Common myeloid progenitor, CD34-positive (primary cell): ENCODE measurements around the gene MBTPS1.

Source experiments
- CTCF ChIA-PET: fragments of 350-600 bp; sonication (Branson Sonifier 250); formaldehyde crosslinking; loops from one replicate; lab custom pipeline; 2021; ENCODE audit warnings: antibody characterized with exemption; lab: Charles Lee
- POLR2A ChIA-PET: fragments of 350-600 bp; sonication (Branson Sonifier 250); formaldehyde crosslinking; loops from one replicate; lab custom pipeline; 2021; ENCODE audit warnings: antibody characterized with exemption; lab: Charles Lee
- DNase-seq, 3 donors: peaks; one replicate each; pipeline versions ENCODE4 v3.0.0 to v3.0.0-alpha.2; 2013
- H3K27ac ChIP-seq, 2 experiments: 1 replicate in 1 of 2; 2 replicates in 1 of 2; pipeline ENCODE4 v1.7.0; 2013; ENCODE audit warnings: inconsistent platforms in 2 of 2, low read length in 2 of 2, mild to moderate bottlenecking in 2 of 2, low read depth in 1 of 2, moderate library complexity in 1 of 2; ENCODE audit not compliant: severe bottlenecking in 2 of 2, insufficient read depth in 1 of 2, poor library complexity in 1 of 2
- H3K27me3 ChIP-seq, 5 experiments: replicated peaks in 2 of 5; 1 replicate in 3 of 5; 2 replicates in 2 of 5; pipeline versions ENCODE4 v1.6.1 to v1.7.0; 2013; ENCODE audit warnings: low read length in 4 of 5, mild to moderate bottlenecking in 2 of 5, moderate library complexity in 2 of 5, inconsistent platforms in 1 of 5; ENCODE audit not compliant: insufficient read depth in 5 of 5, control insufficient read depth in 4 of 5
- H3K36me3 ChIP-seq, 4 experiments: 1 replicate in 2 of 4; 2 replicates in 2 of 4; pipeline versions ENCODE4 v1.6.1 to v1.7.0; 2013; ENCODE audit warnings: low read length in 3 of 4, control low read depth in 1 of 4, mild to moderate bottlenecking in 1 of 4; ENCODE audit not compliant: control insufficient read depth in 4 of 4, insufficient read depth in 4 of 4
- H3K4me1 ChIP-seq, 4 experiments: 1 replicate in 3 of 4; 2 replicates in 1 of 4; pipeline versions ENCODE4 v1.6.1 to v1.7.1; 2013; ENCODE audit warnings: low read length in 3 of 4, mild to moderate bottlenecking in 3 of 4, control low read depth in 1 of 4, inconsistent platforms in 1 of 4, moderate library complexity in 1 of 4; ENCODE audit not compliant: control insufficient read depth in 4 of 4, insufficient read depth in 4 of 4; ENCODE audit errors: control extremely low read depth in 1 of 4
- H3K4me3 ChIP-seq, 7 experiments: 1 replicate in 4 of 7; 2 replicates in 3 of 7; pipeline versions ENCODE4 v1.5.1 to v1.7.0; 2013; ENCODE audit warnings: mild to moderate bottlenecking in 7 of 7, low read length in 6 of 7, moderate library complexity in 6 of 7, inconsistent platforms in 2 of 7, low read depth in 2 of 7, control low read depth in 1 of 7; ENCODE audit not compliant: insufficient read depth in 4 of 7, control insufficient read depth in 1 of 7; ENCODE audit errors: extremely low read depth in 1 of 7
- H3K9me3 ChIP-seq, 5 experiments: 1 replicate in 4 of 5; 2 replicates in 1 of 5; pipeline versions ENCODE4 v1.6.1 to v1.7.1; 2013; ENCODE audit warnings: low read length in 4 of 5, mild to moderate bottlenecking in 2 of 5, inconsistent platforms in 1 of 5, low read depth in 1 of 5, moderate library complexity in 1 of 5; ENCODE audit not compliant: control insufficient read depth in 4 of 5, insufficient read depth in 2 of 5; ENCODE audit errors: control extremely low read depth in 1 of 5
- WGBS: methylation state at CpG from one replicate; pipeline ENCODE4 v1.1.5; 2013; ENCODE audit not compliant: insufficient coverage; 5-methylcytosine and 5-hydroxymethylcytosine counted together

Gene MBTPS1

GRCh38 chr16:84138500-84138823, 21.7 kb upstream of the MBTPS1 start:
- no CpG with 5 or more reads among the region's 2 CpGs for WGBS
- no peaks in the 10 kb centered on the region for H3K9me3 ChIP-seq
- ChIA-PET CTCF (interaction anchor here (1.1 to 2.5 kb wide), 5 partner anchors 16 to 49 kb away, joined by 3 to 13 read pairs (median 5); partner anchors contain the start of gene MBTPS1), POLR2A (no interaction called here)
- no peaks in the 10 kb centered on the region for H3K36me3 ChIP-seq
- H3K4me1 ChIP-seq: peaks cover 0 to 2% (median 0%) of the 10 kb centered on the region in 4 experiments
- no peak for DNase-seq
- peak overlapping the region in 1 of 2 experiments; percentile 82 for H3K27ac ChIP-seq
- no peak overlapping the region for H3K4me3 ChIP-seq
- peaks cover 0 to 4% (median 0%) of the 10 kb centered on the region in 5 experiments for H3K27me3 ChIP-seq

DNA sequence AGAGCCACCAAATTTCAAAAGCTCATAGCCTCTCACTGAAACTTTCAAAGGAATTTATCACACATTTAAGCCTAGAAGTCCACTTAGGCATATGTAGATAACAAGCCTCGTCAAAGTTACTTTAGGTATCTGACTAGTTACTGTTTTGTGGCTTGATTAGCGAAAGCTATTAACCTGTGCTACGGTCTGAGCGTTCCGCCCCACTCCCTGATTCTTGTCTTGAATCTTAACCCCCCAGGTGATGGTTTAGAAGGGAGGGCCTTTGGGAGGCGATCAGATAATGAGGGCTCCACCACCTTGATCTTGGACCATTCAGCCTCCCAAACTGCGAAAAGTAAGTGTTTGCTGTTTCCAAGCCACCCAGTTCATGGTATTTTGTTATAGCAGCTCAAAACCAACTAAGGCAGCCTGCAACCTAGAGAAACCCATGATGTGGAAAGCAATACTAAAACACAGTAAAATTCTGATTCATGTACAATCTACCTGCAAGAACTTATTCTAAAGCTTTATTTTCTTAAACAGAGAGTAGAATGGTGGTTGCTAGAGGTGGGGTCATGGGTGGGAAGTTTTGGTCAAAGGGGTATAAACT, 21.1 kb upstream of the MBTPS1 start:
- CTCF ChIA-PET: interaction anchor here (0.6 to 1.7 kb wide), 3 partner anchors 15 to 49 kb away, joined by 3 to 5 read pairs (median 3); no protein-coding TSS in a partner anchor
- Histone ChIP-seq H3K4me3 (no peak overlapping the region), H3K9me3 (no peaks in the 10 kb centered on the region), H3K27ac (peak overlapping the region in 1 of 2 experiments; percentile 82), H3K27me3 (peaks cover 0 to 4% (median 0%) of the 10 kb centered on the region in 5 experiments), H3K36me3 (no peaks in the 10 kb centered on the region), H3K4me1 (peaks cover 0 to 2% (median 0%) of the 10 kb centered on the region in 4 experiments)
- no peak for DNase-seq
- POLR2A ChIA-PET: no interaction called here
- 96% methylated on average over 4 of the region's 7 CpGs for WGBS

GRCh38 chr16:84137287-84137686, 20.5 kb upstream of the MBTPS1 start:
- Histone ChIP-seq H3K36me3 (peaks cover 0 to 2% (median 0%) of the 10 kb centered on the region in 4 experiments), H3K27me3 (peaks cover 0 to 4% (median 0%) of the 10 kb centered on the region in 5 experiments), H3K4me3 (no peak overlapping the region), H3K27ac (no peak overlapping the region), H3K9me3 (no peaks in the 10 kb centered on the region), H3K4me1 (peaks cover 0 to 2% (median 0%) of the 10 kb centered on the region in 4 experiments)
- POLR2A ChIA-PET: no interaction called here
- no peak for DNase-seq
- CTCF ChIA-PET: no interaction called here
- 97% methylated on average over 6 of the region's 8 CpGs for WGBS

GRCh38 chr16:84136331-84137125, 19.8 kb upstream of the MBTPS1 start:
- Histone ChIP-seq H3K4me1 (peaks cover 0 to 2% (median 0%) of the 10 kb centered on the region in 4 experiments), H3K9me3 (no peaks in the 10 kb centered on the region), H3K36me3 (peaks cover 0 to 2% (median 0%) of the 10 kb centered on the region in 4 experiments), H3K27ac (no peak overlapping the region), H3K27me3 (peaks cover 0 to 4% (median 0%) of the 10 kb centered on the region in 5 experiments), H3K4me3 (no peak overlapping the region)
- ChIA-PET CTCF (interaction anchor here (1.1 to 1.4 kb wide), 2 partner anchors 8 to 35 kb away, joined by 3 read pairs; partner anchors contain the start of genes DNAAF1 and HSDL1), POLR2A (no interaction called here)
- WGBS: 96% methylated on average over 8 of the region's 11 CpGs
- DNase-seq: no peak

DNA sequence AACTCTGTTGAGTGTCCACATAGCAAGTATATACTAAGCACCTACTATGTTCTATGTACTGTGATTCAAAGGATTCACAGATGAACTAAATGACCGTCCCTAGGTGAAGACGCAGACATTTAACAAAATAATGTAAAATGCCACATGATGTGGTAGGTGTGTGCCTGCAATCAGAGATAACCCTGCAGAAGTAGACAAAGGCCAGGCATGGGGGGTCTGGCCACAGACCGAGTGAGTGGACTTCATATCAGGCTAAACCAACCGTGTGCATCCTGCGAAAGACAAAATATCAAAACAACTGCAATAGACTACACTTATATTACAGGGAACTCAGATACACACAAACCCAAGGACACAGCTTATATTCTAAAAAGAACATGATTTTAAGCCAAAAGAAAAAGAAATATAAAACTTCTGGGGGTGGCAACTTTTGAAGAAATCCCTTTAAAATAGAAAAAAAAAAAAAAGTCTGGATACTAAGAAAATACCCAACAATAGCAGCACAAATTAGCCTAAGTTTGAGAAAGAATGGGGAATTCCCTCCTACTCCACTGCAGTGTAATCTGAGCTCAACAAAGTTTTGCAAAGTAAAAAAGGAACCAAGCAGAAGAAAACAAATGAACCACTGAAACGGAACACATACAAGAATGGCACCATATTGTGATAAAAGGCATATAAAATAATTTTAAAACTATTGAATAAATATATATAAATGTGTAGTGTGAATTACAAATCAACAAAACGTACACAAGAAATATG, 16.0 kb upstream of the MBTPS1 start:
- Histone ChIP-seq H3K4me1 (no peaks in the 10 kb centered on the region), H3K9me3 (no peaks in the 10 kb centered on the region), H3K27ac (no peak overlapping the region), H3K4me3 (no peak overlapping the region), H3K27me3 (peaks cover 0 to 2% (median 0%) of the 10 kb centered on the region in 5 experiments), H3K36me3 (peaks cover 6 to 16% (median 14%) of the 10 kb centered on the region in 4 experiments)
- 100% methylated on average over 2 of the region's 7 CpGs for WGBS
- peak in 1 of 3 donors; percentile 13 for DNase-seq
- POLR2A ChIA-PET: interaction anchor here (0.7 kb wide), 1 partner anchor 15 kb away, joined by 4 read pairs; no protein-coding TSS in a partner anchor
- CTCF ChIA-PET: interaction anchor here (1.0 to 1.3 kb wide), 3 partner anchors 16 to 45 kb away, joined by 3 read pairs; partner anchors contain the start of gene MBTPS1

GRCh38 chr16:84131117-84131516, 14.4 kb upstream of the MBTPS1 start:
- CTCF ChIA-PET: interaction anchor here (0.9 to 1.6 kb wide), 3 partner anchors 9 to 65 kb away, joined by 3 to 4 read pairs (median 3); no protein-coding TSS in a partner anchor
- Histone ChIP-seq H3K4me3 (no peak overlapping the region), H3K27me3 (peaks cover 0 to 2% (median 0%) of the 10 kb centered on the region in 5 experiments), H3K9me3 (no peaks in the 10 kb centered on the region), H3K27ac (no peak overlapping the region), H3K4me1 (no peaks in the 10 kb centered on the region), H3K36me3 (peaks cover 6 to 23% (median 16%) of the 10 kb centered on the region in 4 experiments)
- WGBS: 91% methylated on average over 5 of the region's 5 CpGs
- no peak for DNase-seq
- POLR2A ChIA-PET: no interaction called here
